CD4-positive, alpha-beta T cell treated with Interleukin-6 at 100 ng/mL for 8 hours (primary cell): Measurements from ENCODE around the gene FAM120B.
"Not testable (repeated sequence)": the region's sequence is repeated elsewhere in the genome, so short reads cannot be mapped to it uniquely, and the experiment has no call there.

Experiments used
- DNase-seq: peaks from one replicate; pipeline ENCODE4 v3.0.0-alpha.2; 2020; ENCODE audit warnings: mixed read lengths, low spot score

FAM120B gene

GRCh38 chr6:170383466-170384035, 77.0 kb downstream of the FAM120B start:
- DNase-seq = no peak

- no peak for DNase-seq
Observed at GRCh38 chr6:170385506-170385905, 78.9 kb downstream of the FAM120B start.

- no peak for DNase-seq
Observed at GRCh38 chr6:170388113-170388512, 81.6 kb downstream of the FAM120B start.

- no peak for DNase-seq
Observed at GRCh38 chr6:170393033-170393432, 86.5 kb downstream of the FAM120B start.

- DNase-seq = no peak
Observed at GRCh38 chr6:170393807-170394399, 87.3 kb downstream of the FAM120B start.

GRCh38 chr6:170394980-170395379, 88.4 kb downstream of the FAM120B start:
- DNase-seq = no peak

- DNase-seq = not testable (repeated sequence)
Observed at GRCh38 chr6:170398743-170399369, 92.3 kb downstream of the FAM120B start.

GRCh38 chr6:170399955-170400558, 93.5 kb downstream of the FAM120B start:
- not testable (repeated sequence) for DNase-seq

- no peak for DNase-seq
Observed at GRCh38 chr6:170402318-170403040, 95.9 kb downstream of the FAM120B start.

- no peak for DNase-seq
Observed at GRCh38 chr6:170403451-170403850, 96.9 kb downstream of the FAM120B start.

- DNase-seq = no peak
Observed at GRCh38 chr6:170404036-170404435, 97.5 kb downstream of the FAM120B start.

- no peak for DNase-seq
Observed at GRCh38 chr6:170404697-170405096, 98.1 kb downstream of the FAM120B start.

- DNase-seq = no peak
Observed at GRCh38 chr6:170405311-170405975, 98.9 kb downstream of the FAM120B start.

GRCh38 chr6:170407200-170407599, 100.6 kb downstream of the FAM120B start:
- DNase-seq = no peak

GRCh38 chr6:170407932-170408331, 101.4 kb downstream of the FAM120B start:
- no peak for DNase-seq

- not testable (repeated sequence) for DNase-seq
Observed at GRCh38 chr6:170409746-170410145, 103.2 kb downstream of the FAM120B start.

GRCh38 chr6:170410241-170410640, 103.7 kb downstream of the FAM120B start:
- DNase-seq = no peak

- no peak for DNase-seq
Observed at GRCh38 chr6:170415318-170415717, 108.8 kb downstream of the FAM120B start.

GRCh38 chr6:170416303-170416702, 109.7 kb downstream of the FAM120B start:
- DNase-seq = no peak

- no peak for DNase-seq
Observed at GRCh38 chr6:170416959-170417606, 110.5 kb downstream of the FAM120B start.

- no peak for DNase-seq
Observed at GRCh38 chr6:170417881-170418280, 111.3 kb downstream of the FAM120B start.
